K562 (cell line): ENCODE data around the gene PODNL1. TPM values are rescaled to one million over a fixed set of nuclear protein-coding genes. Genes with fewer than 3 reads are reported as not detected.

Experiments
- ATAC-seq: fragments of 200-7000 bp; cut with Tn5 transposase; 3 replicates; pipeline ENCODE4 v1.9.1; 2020; ENCODE audit warnings: moderate library complexity
- BruUV-seq: library from RNA; stranded (reverse); fragments of 400-500 nt; replicated peaks from 2 replicates; lab custom pipeline; 2021; lab: Mats Ljungman, UMichigan
- CTCF ChIA-PET: fragments of 300-600 bp; formaldehyde crosslinking; extraction: SDS; loops from one replicate; lab custom pipeline; 2021; ENCODE audit warnings: low intra/inter-chr PET ratio; lab: Yijun Ruan, JAX
- POLR2A ChIA-PET: fragments of 300-600, 350-650 bp; sonication (Branson Sonifier 250); formaldehyde crosslinking; extraction: SDS; loops from one replicate; lab custom pipeline; 2021; ENCODE audit warnings: antibody characterized with exemption, inconsistent platforms; lab: Yijun Ruan, JAX
- DNase-seq, 4 experiments: peaks; one replicate each; pipeline versions ENCODE4 v3.0.0 to v3.0.0-alpha.2; 2011 to 2018; ENCODE audit warnings: low spot score in 3 of 4, mixed read lengths in 3 of 4; ENCODE audit errors: extremely low read depth in 1 of 4
- FAIRE-seq: peaks from 2 replicates; lab custom pipeline; 2011; peaks lifted over from hg19 to GRCh38; lab: Jason Lieb, UNC
- H2AFZ ChIP-seq: 2 replicates; pipeline ENCODE4 v1.6.0; 2011; ENCODE audit warnings: low read depth, low read length, control low read depth, inconsistent platforms
- H3K27ac ChIP-seq: fragments of 200-600 bp; 3 replicates; pipeline ENCODE4 v1.8.0; 2011; ENCODE audit warnings: low read depth, mild to moderate bottlenecking, control low read depth, inconsistent platforms, low read length, moderate library complexity, mixed read lengths; ENCODE audit errors: extremely low read depth
- H3K27me3 ChIP-seq, 2 experiments: fragments of 300-600 bp in 1 of 2; 2 replicates in 1 of 2; 3 replicates in 1 of 2; pipeline versions ENCODE4 v1.6.0 to v1.8.0; 2011; ENCODE audit warnings: inconsistent platforms in 2 of 2, low read length in 2 of 2, mild to moderate bottlenecking in 1 of 2, mixed read lengths in 1 of 2, moderate library complexity in 1 of 2; ENCODE audit not compliant: control insufficient read depth in 2 of 2, insufficient read depth in 2 of 2
- H3K36me3 ChIP-seq: fragments of 300-600 bp; 3 replicates; pipeline ENCODE4 v1.8.0; 2011; ENCODE audit warnings: mild to moderate bottlenecking, low read length, inconsistent platforms; ENCODE audit not compliant: control insufficient read depth, insufficient read depth
- H3K4me1 ChIP-seq, 2 experiments: fragments of 200-600 bp in 1 of 2; replicated peaks in 1 of 2; 2 replicates in 1 of 2; 3 replicates in 1 of 2; pipeline versions ENCODE4 v1.5.1 to v1.8.0; 2011; ENCODE audit warnings: inconsistent platforms in 2 of 2, low read length in 2 of 2, mild to moderate bottlenecking in 1 of 2, mixed read lengths in 1 of 2, moderate library complexity in 1 of 2; ENCODE audit not compliant: control insufficient read depth in 2 of 2, insufficient read depth in 2 of 2
- H3K4me2 ChIP-seq: 2 replicates; pipeline ENCODE4 v1.6.1; 2011; ENCODE audit warnings: low read length, control low read depth, inconsistent platforms, mixed read lengths; ENCODE audit not compliant: insufficient read depth
- H3K4me3 ChIP-seq: fragments of 200-600 bp; sonication (generic), shearing (Covaris generic); 2 replicates; pipeline ENCODE4 v1.5.1; 2016; ENCODE audit warnings: control low read depth, inconsistent platforms
- H3K79me2 ChIP-seq: fragments of 200-600 bp; 3 replicates; pipeline ENCODE4 v1.8.0; 2011; ENCODE audit warnings: low read length, inconsistent platforms; ENCODE audit not compliant: control insufficient read depth, insufficient read depth
- H3K9ac ChIP-seq, 2 experiments: 2 replicates each; pipeline versions ENCODE4 v1.6.0 to v1.6.1; 2011; ENCODE audit warnings: low read depth in 2 of 2, low read length in 2 of 2, control low read depth in 1 of 2, inconsistent platforms in 1 of 2, mild to moderate bottlenecking in 1 of 2, mixed read lengths in 1 of 2; ENCODE audit not compliant: insufficient read depth in 1 of 2
- H3K9me1 ChIP-seq: one replicate; pipeline ENCODE4 v1.6.0; 2011; ENCODE audit warnings: inconsistent platforms, mild to moderate bottlenecking, low read length, moderate library complexity; ENCODE audit not compliant: control insufficient read depth, insufficient read depth
- H3K9me3 ChIP-seq: replicated peaks from 2 replicates; pipeline ENCODE4 v1.5.1; 2011; ENCODE audit warnings: low read depth, low read length, inconsistent platforms; ENCODE audit not compliant: control insufficient read depth, insufficient read depth
- H4K20me1 ChIP-seq: replicated peaks from 2 replicates; pipeline ENCODE4 v1.6.1; 2011; ENCODE audit warnings: low read length, inconsistent platforms, mixed read lengths; ENCODE audit not compliant: control insufficient read depth, insufficient read depth
- SMAD3 ChIP-seq: fragments of 450-650 bp; formaldehyde crosslinking; conservative IDR thresholded peaks from 2 replicates; pipeline ENCODE4 v1.4.0; 2020; ENCODE audit warnings: mild to moderate bottlenecking
- SP1 ChIP-seq: sonication (generic); formaldehyde crosslinking; IDR thresholded peaks from 2 replicates; pipeline ENCODE4 v1.8.1; 2022; ENCODE audit warnings: mild to moderate bottlenecking, missing genetic modification reagents
- SRSF1 ChIP-seq: fragments of 200-400 bp; formaldehyde crosslinking; IDR thresholded peaks from 2 replicates; pipeline ENCODE4 v1.6.1; 2017; ENCODE audit warnings: mild to moderate bottlenecking, low read depth, low read length, moderate library complexity
- ZFX ChIP-seq: sonication (generic); formaldehyde crosslinking; IDR thresholded peaks from 2 replicates; pipeline ENCODE4 v1.8.0; 2022; ENCODE audit warnings: mild to moderate bottlenecking, missing genetic modification reagents, moderate library complexity
- WGBS: fragments of 100-300 bp; shearing (Covaris generic); methylation state at CpG from one replicate; pipeline ENCODE4 v1.1.6; 2016; ENCODE audit warnings: low coverage, mixed read lengths; ENCODE audit not compliant: insufficient coverage; ENCODE audit errors: missing lambda C conversion rate; 5-methylcytosine and 5-hydroxymethylcytosine counted together
- in situ Hi-C: fragments of 300-500 bp; cut with MboI; formaldehyde crosslinking; loops from 4 replicates; pipeline ENCODE4 v1.15.0; 2018; ENCODE audit warnings: inconsistent platforms, mixed read lengths
- intact Hi-C: fragments of 100-400 bp; cut with micrococcal nuclease; formaldehyde crosslinking; loops from 2 replicates; pipeline ENCODE4 v1.14.2; 2022
- polyA plus RNA-seq, 8 experiments: library from polyadenylated mRNA; depleted of rRNA in 4 of 8; stranded (reverse) in 5 of 8; unstranded in 3 of 8; fragments of >200 nt; fragmentation: Nextera tagmentation in 2 of 8; fragmentation: Illumina TruSeq in 1 of 8; extraction: Ambion mirVana in 2 of 8; extraction: Trizol in 1 of 8; gene quantifications; 2 replicates each; pipeline versions ENCODE4 v1.2.1 to v1.2.3, GENCODE V29; 2011 to 2014; ENCODE audit warnings: inconsistent platforms in 1 of 8, missing spikeins in 1 of 8
- total RNA-seq, 7 experiments: library from RNA; depleted of rRNA in 6 of 7; stranded (reverse); fragments of >200 nt in 6 of 7; fragmentation: Illumina TruSeq in 2 of 7; extraction: Trizol in 2 of 7; gene quantifications; 2 replicates each; pipeline versions ENCODE4 v1.2.1 to v1.2.3, GENCODE V29; 2011 to 2021; ENCODE audit warnings: low replicate concordance in 1 of 7
- TF ChIP-seq, protein P1 (sequence below): fragments of 450-650 bp; IDR thresholded peaks from 2 replicates; pipeline ENCODE4 v1.6.1; 2017; ENCODE audit warnings: antibody characterized with exemption

Gene PODNL1
- total and polyA plus RNA-seq, 9 of the 15 experiments (the other 6 are each of a cell fraction or from before 2014, with no cell fraction given) = 0.18 to 0.47 (median 0.23) TPM; not detected in 3

DNA sequence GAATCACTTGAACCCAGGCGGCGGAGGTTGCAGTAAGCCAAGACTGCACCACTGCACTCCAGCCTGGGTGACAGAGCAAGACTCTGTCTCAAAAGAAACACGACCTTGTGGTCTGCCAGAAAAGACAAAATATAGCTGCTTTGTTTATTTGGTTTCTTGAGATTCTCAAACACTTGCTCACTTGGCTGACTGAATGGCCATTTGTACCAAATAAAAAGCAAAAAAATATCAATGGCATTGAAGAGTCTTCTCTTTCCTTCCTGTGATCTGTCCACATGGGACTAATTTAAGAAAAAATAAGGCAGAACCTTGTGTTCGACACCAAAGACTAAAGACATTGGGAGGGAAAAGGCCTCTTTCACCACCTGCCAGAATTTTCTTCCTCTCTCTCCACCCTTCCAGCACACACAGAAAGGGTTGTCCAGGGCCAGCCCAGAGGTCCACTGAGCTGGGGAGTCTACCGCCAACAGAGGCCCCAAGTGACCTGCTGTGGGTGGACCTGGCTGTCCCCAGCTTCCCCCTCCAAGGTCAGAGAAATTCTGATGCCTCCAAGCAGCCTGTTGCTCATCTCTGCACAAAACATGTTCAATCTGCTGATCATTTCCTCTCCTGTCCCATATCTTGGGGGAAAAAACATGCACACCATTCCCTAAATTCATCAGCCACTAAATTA is 38.2 kb downstream of the PODNL1 start:
- ChIA-PET CTCF (no interaction called here), POLR2A (interaction anchor here (0.6 to 1.1 kb wide), 2 partner anchors 11 to 174 kb away, joined by 4 to 6 read pairs; no protein-coding TSS in a partner anchor)
- Histone ChIP-seq H3K9me3 (no peaks in the 10 kb centered on the region), H2AFZ (no peak overlapping the region), H3K9ac (peak overlapping the region in 1 of 2 experiments; percentile 81; a peak in 1 of 4 replicates), H3K27me3 (no peaks in the 10 kb centered on the region), H4K20me1 (no peaks in the 10 kb centered on the region), H3K79me2 (no peaks in the 10 kb centered on the region), H3K4me1 (peaks cover 14 to 28% of the 10 kb centered on the region in 2 experiments; a peak in 4 of 5 replicates), H3K4me2 (no peak overlapping the region), H3K27ac (no peak overlapping the region), H3K9me1 (no peaks in the 10 kb centered on the region), H3K4me3 (no peak overlapping the region), H3K36me3 (no peaks in the 10 kb centered on the region)
- in situ Hi-C loops (no loop called here), intact Hi-C loops (no loop called here)
- FAIRE-seq (no peak), DNase-seq (no peak), ATAC-seq (no peak; the same call in 2 of the 3 replicates)
- no peak for TF ChIP-seq ZFX (CRISPR knock-in tag)
- no peak for TF ChIP-seq SMAD3
- TF ChIP-seq, protein P1, sequence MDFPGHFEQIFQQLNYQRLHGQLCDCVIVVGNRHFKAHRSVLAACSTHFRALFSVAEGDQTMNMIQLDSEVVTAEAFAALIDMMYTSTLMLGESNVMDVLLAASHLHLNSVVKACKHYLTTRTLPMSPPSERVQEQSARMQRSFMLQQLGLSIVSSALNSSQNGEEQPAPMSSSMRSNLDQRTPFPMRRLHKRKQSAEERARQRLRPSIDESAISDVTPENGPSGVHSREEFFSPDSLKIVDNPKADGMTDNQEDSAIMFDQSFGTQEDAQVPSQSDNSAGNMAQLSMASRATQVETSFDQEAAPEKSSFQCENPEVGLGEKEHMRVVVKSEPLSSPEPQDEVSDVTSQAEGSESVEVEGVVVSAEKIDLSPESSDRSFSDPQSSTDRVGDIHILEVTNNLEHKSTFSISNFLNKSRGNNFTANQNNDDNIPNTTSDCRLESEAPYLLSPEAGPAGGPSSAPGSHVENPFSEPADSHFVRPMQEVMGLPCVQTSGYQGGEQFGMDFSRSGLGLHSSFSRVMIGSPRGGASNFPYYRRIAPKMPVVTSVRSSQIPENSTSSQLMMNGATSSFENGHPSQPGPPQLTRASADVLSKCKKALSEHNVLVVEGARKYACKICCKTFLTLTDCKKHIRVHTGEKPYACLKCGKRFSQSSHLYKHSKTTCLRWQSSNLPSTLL = no peak
- TF ChIP-seq SRSF1 = no peak
- TF ChIP-seq SP1 = no peak
- BruUV-seq = no TSS peak
- WGBS = 48% methylated on average over 5 of the region's 5 CpGs
